Activated CD8-positive, alpha-beta T cell treated with anti-CD3 and anti-CD28 coated beads for 36 hours (primary cell): ENCODE measurements around the gene GGT5. TPM values are rescaled to one million over a fixed set of nuclear protein-coding genes. Genes with fewer than 3 reads are reported as not detected.
"Not testable (repeated sequence)": the region's sequence is repeated elsewhere in the genome, so short reads cannot be mapped to it uniquely, and the experiment has no call there.

ENCODE experiments used
- ATAC-seq: fragments of 200-7000 bp; cut with Tn5 transposase; one replicate; pipeline ENCODE4 v1.10.0; 2021; ENCODE audit warnings: mild to moderate bottlenecking, moderate library complexity
- CTCF ChIA-PET: fragments of 350-600 bp; sonication (Branson Sonifier 250); formaldehyde crosslinking; loops from one replicate; lab custom pipeline; 2021; ENCODE audit warnings: antibody characterized with exemption; lab: Charles Lee
- POLR2A ChIA-PET: fragments of 350-600 bp; sonication (Branson Sonifier 250); formaldehyde crosslinking; loops from one replicate; lab custom pipeline; 2021; ENCODE audit warnings: antibody characterized with exemption; lab: Charles Lee
- DNase-seq: peaks from one replicate; pipeline ENCODE4 v3.0.0-alpha.2; 2020
- H3K27ac Mint-ChIP-seq: one replicate; pipeline ENCODE4 v1.8.0; 2021; ENCODE audit warnings: mild to moderate bottlenecking, mixed read lengths
- H3K27me3 Mint-ChIP-seq: one replicate; pipeline ENCODE4 v1.8.0; 2021; ENCODE audit warnings: mixed read lengths
- H3K36me3 Mint-ChIP-seq: one replicate; pipeline ENCODE4 v1.8.0; 2021; ENCODE audit warnings: low read depth, mixed read lengths
- H3K4me1 Mint-ChIP-seq: one replicate; pipeline ENCODE4 v1.8.0; 2021; ENCODE audit warnings: low read depth, mixed read lengths
- H3K4me3 Mint-ChIP-seq: one replicate; pipeline ENCODE4 v1.8.0; 2021; ENCODE audit warnings: mild to moderate bottlenecking, moderate library complexity, mixed read lengths
- H3K9me3 Mint-ChIP-seq: one replicate; pipeline ENCODE4 v1.8.0; 2021; ENCODE audit warnings: mixed read lengths
- intact Hi-C: fragments of 100-400 bp; cut with micrococcal nuclease; formaldehyde crosslinking; loops from one replicate; pipeline ENCODE4 v1.10.0; 2022
- total RNA-seq, 2 experiments: library from RNA; stranded (reverse); gene quantifications; one replicate each; pipeline ENCODE4 v1.2.3, GENCODE V29; 2021
- TF ChIP-seq, protein P1 (sequence below): fragments of 200-600 bp; IDR thresholded peaks from one replicate; pipeline ENCODE4 v1.8.0; 2022; ENCODE audit warnings: antibody characterized with exemption, mild to moderate bottlenecking

GGT5 gene
- total RNA-seq, 2 experiments from 2014 or later = not detected

- Mint-ChIP-seq H3K27me3 (no peaks in the 10 kb centered on the region), H3K4me3 (no peak overlapping the region), H3K36me3 (peaks cover 7% of the 10 kb centered on the region), H3K9me3 (no peaks in the 10 kb centered on the region), H3K27ac (no peak overlapping the region), H3K4me1 (peaks cover 52% of the 10 kb centered on the region)
- DNase-seq (no peak), ATAC-seq (no peak)
- POLR2A ChIA-PET = no interaction called here
- CTCF ChIA-PET = interaction anchor here (0.9 kb wide), 1 partner anchor 12 kb away, joined by 4 read pairs; no protein-coding TSS in a partner anchor
- TF ChIP-seq, protein P1, sequence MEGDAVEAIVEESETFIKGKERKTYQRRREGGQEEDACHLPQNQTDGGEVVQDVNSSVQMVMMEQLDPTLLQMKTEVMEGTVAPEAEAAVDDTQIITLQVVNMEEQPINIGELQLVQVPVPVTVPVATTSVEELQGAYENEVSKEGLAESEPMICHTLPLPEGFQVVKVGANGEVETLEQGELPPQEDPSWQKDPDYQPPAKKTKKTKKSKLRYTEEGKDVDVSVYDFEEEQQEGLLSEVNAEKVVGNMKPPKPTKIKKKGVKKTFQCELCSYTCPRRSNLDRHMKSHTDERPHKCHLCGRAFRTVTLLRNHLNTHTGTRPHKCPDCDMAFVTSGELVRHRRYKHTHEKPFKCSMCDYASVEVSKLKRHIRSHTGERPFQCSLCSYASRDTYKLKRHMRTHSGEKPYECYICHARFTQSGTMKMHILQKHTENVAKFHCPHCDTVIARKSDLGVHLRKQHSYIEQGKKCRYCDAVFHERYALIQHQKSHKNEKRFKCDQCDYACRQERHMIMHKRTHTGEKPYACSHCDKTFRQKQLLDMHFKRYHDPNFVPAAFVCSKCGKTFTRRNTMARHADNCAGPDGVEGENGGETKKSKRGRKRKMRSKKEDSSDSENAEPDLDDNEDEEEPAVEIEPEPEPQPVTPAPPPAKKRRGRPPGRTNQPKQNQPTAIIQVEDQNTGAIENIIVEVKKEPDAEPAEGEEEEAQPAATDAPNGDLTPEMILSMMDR = no peak
- intact Hi-C loops = no loop called here
Measured at GRCh38 chr22:24289114-24289513, 44.2 kb upstream of the GGT5 start.

GRCh38 chr22:24287801-24288200 is 42.9 kb upstream of the GGT5 start:
- ATAC-seq, H3K27me3 Mint-ChIP-seq, H3K27ac Mint-ChIP-seq, DNase-seq, POLR2A ChIA-PET, H3K9me3 Mint-ChIP-seq, intact Hi-C loops, H3K36me3 Mint-ChIP-seq, CTCF ChIA-PET, H3K4me3 Mint-ChIP-seq: not testable (repeated sequence)
- peaks cover 61% of the 10 kb centered on the region for H3K4me1 Mint-ChIP-seq

DNA sequence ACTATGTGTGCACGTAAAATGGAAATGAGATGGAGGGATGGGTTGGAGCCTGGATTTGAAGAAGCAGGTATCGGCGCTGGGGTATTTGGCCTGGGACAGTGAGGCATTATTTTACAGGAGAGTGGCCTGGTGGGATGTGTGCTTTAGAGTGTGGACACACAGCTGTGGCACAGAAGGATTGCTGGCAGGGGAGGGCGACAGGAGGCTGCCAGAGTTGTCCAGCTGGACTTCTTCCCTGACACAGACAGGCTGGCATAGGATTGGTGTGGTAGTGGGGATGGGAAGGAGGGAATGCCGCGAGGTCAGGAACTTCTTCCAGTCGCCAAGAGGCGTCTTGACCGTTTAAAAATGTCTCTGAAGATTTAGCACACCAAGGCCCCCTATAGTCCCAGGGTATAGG is 42.3 kb upstream of the GGT5 start:
- not testable (repeated sequence) for H3K4me3 Mint-ChIP-seq
- H3K4me1 Mint-ChIP-seq = peaks cover 64% of the 10 kb centered on the region

DNA sequence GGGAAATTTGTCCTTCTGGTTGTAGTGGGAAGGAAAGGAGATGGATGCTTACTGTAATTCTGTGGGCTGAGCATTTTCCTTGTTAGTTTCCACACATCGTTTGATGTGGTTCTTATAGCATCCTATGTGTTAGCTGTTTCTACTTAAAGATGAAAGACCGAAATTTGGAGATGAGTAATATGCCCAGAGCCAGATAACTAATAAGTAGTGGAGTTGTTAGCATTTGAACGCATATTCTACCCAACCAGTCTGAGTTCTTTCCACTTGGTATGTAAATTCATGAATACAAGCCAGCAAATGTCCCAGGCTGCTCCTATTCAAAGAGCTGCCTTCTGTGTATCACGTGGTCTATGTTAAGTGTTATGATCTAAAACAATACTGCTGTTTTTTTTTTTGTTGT is 40.4 kb upstream of the GGT5 start:
- H3K36me3 Mint-ChIP-seq = peaks cover 18% of the 10 kb centered on the region
- no peaks in the 10 kb centered on the region for H3K27me3 Mint-ChIP-seq
- H3K9me3 Mint-ChIP-seq = no peaks in the 10 kb centered on the region
- intact Hi-C loops = no loop called here
- TF ChIP-seq, protein P1 = no peak
- DNase-seq = peak; percentile 26
- peak; percentile 83 for ATAC-seq
- CTCF ChIA-PET = interaction anchor here (0.7 to 1.0 kb wide), 3 partner anchors 12 to 428 kb away, joined by 3 read pairs; partner anchors contain the start of gene SLC2A11
- POLR2A ChIA-PET = interaction anchor here (0.9 to 2.7 kb wide), 4 partner anchors 13 to 142 kb away, joined by 3 to 25 read pairs (median 4); partner anchors contain the start of genes ADORA2A and SPECC1L
- H3K4me1 Mint-ChIP-seq = peaks cover 62% of the 10 kb centered on the region
- peak overlapping the region; percentile 69 for H3K27ac Mint-ChIP-seq
- H3K4me3 Mint-ChIP-seq = peak overlapping the region; percentile 4

More for the DNA sequence above, 42.3 kb upstream of the GGT5 start:
- H3K27ac Mint-ChIP-seq, H3K9me3 Mint-ChIP-seq, ATAC-seq, H3K27me3 Mint-ChIP-seq, DNase-seq, intact Hi-C loops: not testable (repeated sequence)
- ChIA-PET CTCF (interaction anchor here (0.9 kb wide), 1 partner anchor 154 kb away, joined by 3 read pairs; no protein-coding TSS in a partner anchor), POLR2A (interaction anchor here (2.5 kb wide), 1 partner anchor 15 kb away, joined by 6 read pairs; no protein-coding TSS in a partner anchor)
- H3K36me3 Mint-ChIP-seq = peaks cover 10% of the 10 kb centered on the region

DNA sequence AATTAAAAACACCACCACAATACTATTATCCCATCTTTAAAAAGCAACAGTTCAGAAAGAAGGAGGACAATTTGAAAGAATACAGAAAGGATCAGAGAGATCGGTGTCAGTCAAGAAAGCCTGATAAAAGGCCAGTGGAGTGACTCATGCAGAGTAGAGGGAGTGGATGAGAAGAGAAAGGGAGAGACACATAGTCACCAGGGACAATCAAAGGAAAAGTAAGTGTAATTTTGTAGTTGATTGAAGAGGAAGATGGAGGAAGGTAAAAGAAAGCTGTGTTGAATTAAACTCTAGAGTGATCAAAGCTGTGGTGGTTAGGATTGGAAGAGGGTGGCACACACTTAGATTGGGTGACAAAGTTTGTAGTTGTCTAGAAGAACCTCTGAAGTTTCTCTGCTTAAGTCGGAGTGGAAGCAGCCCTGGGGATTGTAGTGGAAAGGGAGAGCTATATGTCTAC is 39.9 kb upstream of the GGT5 start:
- H3K27ac Mint-ChIP-seq = peak overlapping the region; percentile 69
- peak; percentile 41 for DNase-seq
- POLR2A ChIA-PET = interaction anchor here (0.9 to 2.7 kb wide), 4 partner anchors 13 to 143 kb away, joined by 3 to 25 read pairs (median 4); partner anchors contain the start of genes ADORA2A and SPECC1L
- intact Hi-C loops = no loop called here
- TF ChIP-seq, protein P1 = no peak
- peak; percentile 79 for ATAC-seq
- CTCF ChIA-PET = interaction anchor here (1.0 kb wide), 2 partner anchors 12 to 141 kb away, joined by 3 read pairs; no protein-coding TSS in a partner anchor
- no peaks in the 10 kb centered on the region for H3K27me3 Mint-ChIP-seq
- peak overlapping the region; percentile 4 for H3K4me3 Mint-ChIP-seq
- no peaks in the 10 kb centered on the region for H3K9me3 Mint-ChIP-seq
- H3K36me3 Mint-ChIP-seq = peaks cover 18% of the 10 kb centered on the region
- peaks cover 60% of the 10 kb centered on the region for H3K4me1 Mint-ChIP-seq

DNA sequence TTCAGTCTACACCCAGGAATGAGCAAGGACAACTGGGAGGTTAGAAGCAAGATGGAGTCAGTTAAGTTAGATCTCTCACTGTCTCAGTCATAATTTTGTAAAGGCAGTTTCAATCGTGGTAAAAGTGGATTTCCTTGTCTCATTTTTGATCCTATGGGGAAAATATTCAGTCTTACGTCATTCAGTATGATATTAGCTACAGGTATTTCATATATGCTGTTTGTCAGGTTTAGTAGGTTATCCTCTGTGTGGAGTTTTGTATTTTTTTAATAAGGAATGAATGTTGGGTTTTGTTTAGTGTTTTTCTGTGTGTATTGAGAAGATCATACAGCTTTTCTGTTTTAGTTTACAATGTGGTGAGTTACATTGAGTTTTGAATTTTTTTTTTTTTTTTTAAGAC is 37.5 kb upstream of the GGT5 start:
- DNase-seq = no peak
- Mint-ChIP-seq H3K9me3 (no peaks in the 10 kb centered on the region), H3K36me3 (peaks cover 19% of the 10 kb centered on the region), H3K4me1 (peaks cover 61% of the 10 kb centered on the region), H3K27me3 (no peaks in the 10 kb centered on the region), H3K27ac (no peak overlapping the region), H3K4me3 (no peak overlapping the region)
- intact Hi-C loops = no loop called here
- POLR2A ChIA-PET = no interaction called here
- no peak for ATAC-seq
- CTCF ChIA-PET = no interaction called here
- TF ChIP-seq, protein P1 = no peak

DNA sequence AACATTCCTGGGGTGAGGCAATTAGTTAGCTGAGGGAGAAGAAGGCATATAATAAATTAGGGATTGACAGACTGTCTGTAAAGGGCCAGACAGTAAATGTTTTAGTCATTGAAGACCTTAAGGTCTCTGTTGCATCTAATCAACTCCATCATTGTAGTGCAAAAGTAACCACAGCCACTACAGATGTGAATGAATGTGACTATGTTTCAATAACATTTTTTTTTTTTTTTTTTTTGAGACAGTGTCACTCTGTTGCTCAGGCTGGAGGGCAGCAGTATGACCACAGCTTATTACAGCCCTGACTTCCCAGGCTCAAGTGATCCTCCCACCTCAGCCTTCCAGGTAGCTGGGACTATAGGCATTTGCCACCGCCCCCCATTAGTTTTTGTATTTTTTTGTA is 35.5 kb upstream of the GGT5 start:
- H3K27me3 Mint-ChIP-seq, DNase-seq, CTCF ChIA-PET, H3K9me3 Mint-ChIP-seq, intact Hi-C loops, POLR2A ChIA-PET, H3K27ac Mint-ChIP-seq, H3K4me3 Mint-ChIP-seq: not testable (repeated sequence)
- ATAC-seq = peak; percentile 29
- H3K4me1 Mint-ChIP-seq = peaks cover 56% of the 10 kb centered on the region
- peaks cover 23% of the 10 kb centered on the region for H3K36me3 Mint-ChIP-seq

- intact Hi-C loops, H3K4me3 Mint-ChIP-seq, H3K27me3 Mint-ChIP-seq, CTCF ChIA-PET, H3K27ac Mint-ChIP-seq, POLR2A ChIA-PET, DNase-seq, H3K9me3 Mint-ChIP-seq, ATAC-seq: not testable (repeated sequence)
- peaks cover 14% of the 10 kb centered on the region for H3K36me3 Mint-ChIP-seq
- peaks cover 49% of the 10 kb centered on the region for H3K4me1 Mint-ChIP-seq
Measured at GRCh38 chr22:24274696-24275405, 30.0 kb upstream of the GGT5 start.
